HCT116 (cell line): ENCODE data around the gene KIF25. TPM values are rescaled to one million over a fixed set of nuclear protein-coding genes. Genes with fewer than 3 reads are reported as not detected.

ENCODE experiments used
- ATAC-seq: fragments of 200-7000 bp; cut with Tn5 transposase; 2 replicates; pipeline ENCODE4 v1.9.1; 2020; ENCODE audit warnings: mild to moderate bottlenecking, moderate library complexity
- BruUV-seq: library from RNA; stranded (reverse); fragments of 400-500 nt; replicated peaks from 2 replicates; lab custom pipeline; 2021; lab: Mats Ljungman, UMichigan
- CTCF ChIA-PET: fragments of 300-600 bp; sonication (Branson Sonifier 250); formaldehyde crosslinking; loops from one replicate; lab custom pipeline; 2021; ENCODE audit warnings: antibody characterized with exemption; lab: Charles Lee
- POLR2A ChIA-PET: fragments of 300-600, 350-600 bp; sonication (Branson Sonifier 250); formaldehyde crosslinking; loops from one replicate; lab custom pipeline; 2021; ENCODE audit warnings: antibody characterized with exemption; lab: Charles Lee
- RAD21 ChIA-PET, 2 experiments: fragments of 300-600 bp; sonication (Branson Sonifier 250); formaldehyde crosslinking; loops; one replicate each; lab custom pipeline; 2023; ENCODE audit warnings: low total read pairs in 2 of 2; ENCODE audit not compliant: uncharacterized antibody in 2 of 2, unreplicated experiment in 2 of 2, low non-redundant PET in 1 of 2; lab: Charles Lee
- DNase-seq: peaks from one replicate; pipeline ENCODE4 v3.0.0-alpha.2; 2010; ENCODE audit warnings: low read depth, low spot score
- H2AFZ ChIP-seq: fragments of 200-600 bp; shearing (Covaris generic), sonication (generic); 2 replicates; pipeline ENCODE4 v1.6.1; 2017; ENCODE audit warnings: low read depth, mixed run types, mixed read lengths, antibody characterized with exemption, low read length; ENCODE audit not compliant: poor library complexity, severe bottlenecking
- H3K27ac ChIP-seq: 2 replicates; pipeline ENCODE4 v1.5.1; 2012; ENCODE audit warnings: low read depth, low read length
- H3K27me3 ChIP-seq: fragments of 200-600 bp; sonication (generic); 2 replicates; pipeline ENCODE4 v1.6.1; 2016; ENCODE audit warnings: mixed run types, low read length, mixed read lengths; ENCODE audit not compliant: insufficient read depth
- H3K36me3 ChIP-seq, 2 experiments: fragments of 200-500 bp in 1 of 2; fragments of 200-600 bp in 1 of 2; sonication (Bioruptor generic) in 1 of 2; sonication (generic) in 1 of 2; 2 replicates each; pipeline versions ENCODE4 v1.5.1 to v1.6.1; 2014 to 2016; ENCODE audit warnings: low read length in 2 of 2, inconsistent platforms in 1 of 2, mixed read lengths in 1 of 2, mixed run types in 1 of 2; ENCODE audit not compliant: insufficient read depth in 2 of 2, control insufficient read depth in 1 of 2
- H3K4me1 ChIP-seq, 2 experiments: fragments of 200-600 bp in 1 of 2; sonication (generic) in 1 of 2; 2 replicates each; pipeline versions ENCODE4 v1.5.1 to v1.6.1; 2012 to 2017; ENCODE audit warnings: low read length in 2 of 2, inconsistent platforms in 1 of 2, mild to moderate bottlenecking in 1 of 2, mixed read lengths in 1 of 2, mixed run types in 1 of 2, moderate library complexity in 1 of 2; ENCODE audit not compliant: insufficient read depth in 2 of 2, control insufficient read depth in 1 of 2
- H3K4me2 ChIP-seq: fragments of 200-600 bp; sonication (generic); 2 replicates; pipeline ENCODE4 v1.6.1; 2017; ENCODE audit warnings: mixed run types, low read length, mixed read lengths
- H3K4me3 ChIP-seq, 2 experiments: fragments of 200-600 bp in 1 of 2; sonication (generic) in 1 of 2; replicated peaks in 1 of 2; 2 replicates each; pipeline ENCODE4 v1.5.1; 2011 to 2016; ENCODE audit warnings: low read length in 2 of 2, control low read depth in 1 of 2, low read depth in 1 of 2, mild to moderate bottlenecking in 1 of 2, mixed read lengths in 1 of 2, mixed run types in 1 of 2
- H3K79me2 ChIP-seq: fragments of 200-600 bp; sonication (generic); 2 replicates; pipeline ENCODE4 v1.6.1; 2017; ENCODE audit warnings: mild to moderate bottlenecking, mixed run types, low read length, moderate library complexity, mixed read lengths; ENCODE audit not compliant: insufficient read depth
- H3K9ac ChIP-seq: fragments of 200-600 bp; sonication (generic); 2 replicates; pipeline ENCODE4 v1.6.1; 2016; ENCODE audit warnings: low read length, mixed read lengths
- H3K9me2 ChIP-seq: fragments of 200-600 bp; sonication (generic), shearing (Covaris generic); 2 replicates; pipeline ENCODE4 v1.6.1; 2017; ENCODE audit warnings: mixed run types, mild to moderate bottlenecking, moderate library complexity; ENCODE audit not compliant: insufficient read depth
- H3K9me3 ChIP-seq, 2 experiments: fragments of 200-500 bp in 1 of 2; fragments of 200-600 bp in 1 of 2; sonication (Bioruptor generic) in 1 of 2; sonication (generic) in 1 of 2; 2 replicates each; pipeline ENCODE4 v1.6.1; 2014 to 2017; ENCODE audit warnings: low read length in 2 of 2, mixed read lengths in 2 of 2, inconsistent platforms in 1 of 2, low read depth in 1 of 2, mild to moderate bottlenecking in 1 of 2, mixed run types in 1 of 2, moderate library complexity in 1 of 2; ENCODE audit not compliant: control insufficient read depth in 1 of 2, insufficient read depth in 1 of 2
- H4K20me1 ChIP-seq: fragments of 200-600 bp; sonication (generic), shearing (Covaris generic); 2 replicates; pipeline ENCODE4 v1.6.1; 2017; ENCODE audit warnings: mixed run types, mild to moderate bottlenecking, moderate library complexity; ENCODE audit not compliant: insufficient read depth
- EGR1 ChIP-seq: IDR thresholded peaks from 2 replicates; pipeline ENCODE4 v1.6.1; 2012; ENCODE audit warnings: low read depth
- ELF1 ChIP-seq: IDR thresholded peaks from 2 replicates; pipeline ENCODE4 v1.6.1; 2012; ENCODE audit warnings: low read depth, borderline replicate concordance
- EZH2 ChIP-seq: fragments of 200-600 bp; sonication (generic); IDR thresholded peaks from 2 replicates; pipeline ENCODE4 v1.6.1; 2017; ENCODE audit warnings: antibody characterized with exemption, mixed run types
- EZH2phosphoT487 ChIP-seq: fragments of 200-600 bp; IDR thresholded peaks from 2 replicates; pipeline ENCODE4 v1.6.1; 2018; ENCODE audit warnings: antibody characterized with exemption, borderline replicate concordance
- FOSL1 ChIP-seq: IDR thresholded peaks from 2 replicates; pipeline ENCODE4 v1.6.1; 2012; ENCODE audit warnings: low read depth
- POLR2A ChIP-seq: IDR thresholded peaks from 2 replicates; pipeline ENCODE4 v1.7.0; 2011; ENCODE audit warnings: borderline replicate concordance; ENCODE audit not compliant: insufficient read depth, insufficient read length; ENCODE audit errors: extremely low read depth
- POLR2AphosphoS5 ChIP-seq: IDR thresholded peaks from 2 replicates; pipeline ENCODE4 v1.6.1; 2011; ENCODE audit warnings: mild to moderate bottlenecking, low read depth, low read length, moderate library complexity
- RAD21 ChIP-seq: IDR thresholded peaks from 2 replicates; pipeline ENCODE4 v1.6.1; 2012; ENCODE audit warnings: low read depth, mild to moderate bottlenecking
- SIN3A ChIP-seq: IDR thresholded peaks from 2 replicates; pipeline ENCODE4 v1.6.1; 2012; ENCODE audit warnings: low read depth
- SP1 ChIP-seq: IDR thresholded peaks from 2 replicates; pipeline ENCODE4 v1.6.1; 2012; ENCODE audit warnings: low read depth
- TCF7L2 ChIP-seq: IDR thresholded peaks from 2 replicates; pipeline ENCODE4 v1.7.0; 2011; ENCODE audit warnings: borderline replicate concordance, inconsistent platforms; ENCODE audit not compliant: insufficient read depth, insufficient read length; ENCODE audit errors: extremely low read depth
- YY1 ChIP-seq: IDR thresholded peaks from 2 replicates; pipeline ENCODE4 v1.6.1; 2011; ENCODE audit warnings: low read length, low read depth, moderate library complexity, mild to moderate bottlenecking; ENCODE audit not compliant: insufficient replicate concordance; ENCODE audit errors: extremely low read depth
- intact Hi-C: fragments of 100-400 bp; cut with micrococcal nuclease; formaldehyde crosslinking; loops from 2 replicates; pipeline ENCODE4 v1.10.0; 2022
- total RNA-seq: library from RNA; stranded (reverse); gene quantifications from one replicate; pipeline ENCODE4 v1.2.1, GENCODE V29; 2021; ENCODE audit not compliant: unreplicated experiment
- TF ChIP-seq, protein P1 (sequence below): IDR thresholded peaks from 2 replicates; pipeline ENCODE4 v1.6.1; 2012; ENCODE audit warnings: low read depth
- TF ChIP-seq, protein P2 (sequence below): IDR thresholded peaks from 2 replicates; pipeline ENCODE4 v1.6.1; 2012
- TF ChIP-seq, protein P3 (sequence below): IDR thresholded peaks from 2 replicates; pipeline ENCODE4 v1.6.1; 2012
- TF ChIP-seq, protein P4 (sequence below), 3 experiments: fragments of 200-600 bp in 1 of 3; sonication (generic) in 1 of 3; IDR thresholded peaks in 2 of 3; conservative IDR thresholded peaks in 1 of 3; 2 replicates each; pipeline ENCODE4 v1.5.1; 2012 to 2017; ENCODE audit warnings: low read depth in 2 of 3, low read length in 2 of 3, antibody characterized with exemption in 1 of 3, borderline replicate concordance in 1 of 3, control low read depth in 1 of 3, mild to moderate bottlenecking in 1 of 3, mixed read lengths in 1 of 3, mixed run types in 1 of 3, moderate library complexity in 1 of 3; ENCODE audit not compliant: insufficient read depth in 1 of 3

The KIF25 gene
- total RNA-seq, 1 experiment from 2014 or later = not detected

DNA sequence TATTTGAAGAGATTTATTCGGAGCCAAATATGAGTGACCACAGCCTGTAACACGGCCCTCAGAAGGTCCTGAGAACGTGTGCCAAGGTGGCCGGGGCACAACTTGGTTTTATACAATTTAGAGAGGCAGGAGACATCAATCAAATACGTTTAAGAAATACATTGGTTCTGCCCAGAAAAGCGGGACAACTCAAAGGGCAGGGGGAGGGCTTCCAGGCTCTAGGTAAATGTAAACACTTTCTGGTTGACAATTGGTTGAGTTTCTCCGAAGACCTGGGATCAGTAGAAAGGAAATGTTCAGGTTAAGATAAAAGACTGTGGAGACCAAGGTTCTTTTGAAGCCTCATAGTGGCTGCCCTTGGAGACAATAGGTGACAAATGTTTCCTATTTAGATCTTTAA is 18.9 kb upstream of the KIF25 start:
- Histone ChIP-seq H3K9me3 (no peaks in the 10 kb centered on the region), H4K20me1 (no peaks in the 10 kb centered on the region), H3K4me3 (no peak overlapping the region), H3K9ac (no peak overlapping the region), H3K9me2 (no peaks in the 10 kb centered on the region), H3K4me1 (no peaks in the 10 kb centered on the region), H3K79me2 (no peaks in the 10 kb centered on the region), H3K27me3 (no peaks in the 10 kb centered on the region), H3K27ac (no peak overlapping the region), H3K36me3 (no peaks in the 10 kb centered on the region), H3K4me2 (no peak overlapping the region), H2AFZ (no peak overlapping the region)
- ChIA-PET RAD21 (no interaction called here), CTCF (no interaction called here), POLR2A (no interaction called here)
- DNase-seq (no peak), ATAC-seq (no peak)
- intact Hi-C loops = no loop called here
- no TSS peak for BruUV-seq
- TF ChIP-seq SIN3A = no peak
- TF ChIP-seq ELF1 = no peak
- TF ChIP-seq TCF7L2 = no peak
- TF ChIP-seq, protein P1, sequence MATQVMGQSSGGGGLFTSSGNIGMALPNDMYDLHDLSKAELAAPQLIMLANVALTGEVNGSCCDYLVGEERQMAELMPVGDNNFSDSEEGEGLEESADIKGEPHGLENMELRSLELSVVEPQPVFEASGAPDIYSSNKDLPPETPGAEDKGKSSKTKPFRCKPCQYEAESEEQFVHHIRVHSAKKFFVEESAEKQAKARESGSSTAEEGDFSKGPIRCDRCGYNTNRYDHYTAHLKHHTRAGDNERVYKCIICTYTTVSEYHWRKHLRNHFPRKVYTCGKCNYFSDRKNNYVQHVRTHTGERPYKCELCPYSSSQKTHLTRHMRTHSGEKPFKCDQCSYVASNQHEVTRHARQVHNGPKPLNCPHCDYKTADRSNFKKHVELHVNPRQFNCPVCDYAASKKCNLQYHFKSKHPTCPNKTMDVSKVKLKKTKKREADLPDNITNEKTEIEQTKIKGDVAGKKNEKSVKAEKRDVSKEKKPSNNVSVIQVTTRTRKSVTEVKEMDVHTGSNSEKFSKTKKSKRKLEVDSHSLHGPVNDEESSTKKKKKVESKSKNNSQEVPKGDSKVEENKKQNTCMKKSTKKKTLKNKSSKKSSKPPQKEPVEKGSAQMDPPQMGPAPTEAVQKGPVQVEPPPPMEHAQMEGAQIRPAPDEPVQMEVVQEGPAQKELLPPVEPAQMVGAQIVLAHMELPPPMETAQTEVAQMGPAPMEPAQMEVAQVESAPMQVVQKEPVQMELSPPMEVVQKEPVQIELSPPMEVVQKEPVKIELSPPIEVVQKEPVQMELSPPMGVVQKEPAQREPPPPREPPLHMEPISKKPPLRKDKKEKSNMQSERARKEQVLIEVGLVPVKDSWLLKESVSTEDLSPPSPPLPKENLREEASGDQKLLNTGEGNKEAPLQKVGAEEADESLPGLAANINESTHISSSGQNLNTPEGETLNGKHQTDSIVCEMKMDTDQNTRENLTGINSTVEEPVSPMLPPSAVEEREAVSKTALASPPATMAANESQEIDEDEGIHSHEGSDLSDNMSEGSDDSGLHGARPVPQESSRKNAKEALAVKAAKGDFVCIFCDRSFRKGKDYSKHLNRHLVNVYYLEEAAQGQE = no peak
- TF ChIP-seq SP1 = no peak
- no peak for TF ChIP-seq FOSL1
- no peak for TF ChIP-seq EZH2
- no peak for TF ChIP-seq YY1
- TF ChIP-seq, protein P2, sequence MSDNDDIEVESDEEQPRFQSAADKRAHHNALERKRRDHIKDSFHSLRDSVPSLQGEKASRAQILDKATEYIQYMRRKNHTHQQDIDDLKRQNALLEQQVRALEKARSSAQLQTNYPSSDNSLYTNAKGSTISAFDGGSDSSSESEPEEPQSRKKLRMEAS = no peak
- TF ChIP-seq POLR2A = no peak
- TF ChIP-seq EGR1 = no peak
- no peak for TF ChIP-seq POLR2AphosphoS5
- TF ChIP-seq, protein P3, sequence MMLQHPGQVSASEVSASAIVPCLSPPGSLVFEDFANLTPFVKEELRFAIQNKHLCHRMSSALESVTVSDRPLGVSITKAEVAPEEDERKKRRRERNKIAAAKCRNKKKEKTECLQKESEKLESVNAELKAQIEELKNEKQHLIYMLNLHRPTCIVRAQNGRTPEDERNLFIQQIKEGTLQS = no peak
- TF ChIP-seq, protein P4, sequence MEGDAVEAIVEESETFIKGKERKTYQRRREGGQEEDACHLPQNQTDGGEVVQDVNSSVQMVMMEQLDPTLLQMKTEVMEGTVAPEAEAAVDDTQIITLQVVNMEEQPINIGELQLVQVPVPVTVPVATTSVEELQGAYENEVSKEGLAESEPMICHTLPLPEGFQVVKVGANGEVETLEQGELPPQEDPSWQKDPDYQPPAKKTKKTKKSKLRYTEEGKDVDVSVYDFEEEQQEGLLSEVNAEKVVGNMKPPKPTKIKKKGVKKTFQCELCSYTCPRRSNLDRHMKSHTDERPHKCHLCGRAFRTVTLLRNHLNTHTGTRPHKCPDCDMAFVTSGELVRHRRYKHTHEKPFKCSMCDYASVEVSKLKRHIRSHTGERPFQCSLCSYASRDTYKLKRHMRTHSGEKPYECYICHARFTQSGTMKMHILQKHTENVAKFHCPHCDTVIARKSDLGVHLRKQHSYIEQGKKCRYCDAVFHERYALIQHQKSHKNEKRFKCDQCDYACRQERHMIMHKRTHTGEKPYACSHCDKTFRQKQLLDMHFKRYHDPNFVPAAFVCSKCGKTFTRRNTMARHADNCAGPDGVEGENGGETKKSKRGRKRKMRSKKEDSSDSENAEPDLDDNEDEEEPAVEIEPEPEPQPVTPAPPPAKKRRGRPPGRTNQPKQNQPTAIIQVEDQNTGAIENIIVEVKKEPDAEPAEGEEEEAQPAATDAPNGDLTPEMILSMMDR (IDR thresholded peaks at IDR 0.05 in 2 of 3, conservative IDR thresholded peaks at IDR 0.05 in 1 of 3; ENCODE audit: borderline replicate concordance in 1 of 3, insufficient read depth in 1 of 3, low read depth in 2 of 3, low read length in 2 of 3) = no peak
- no peak for TF ChIP-seq RAD21
- no peak for TF ChIP-seq EZH2phosphoT487
